H1 (cell line): ENCODE measurements around the gene PBXIP1. TPM values are rescaled to one million over a fixed set of nuclear protein-coding genes. Genes with fewer than 3 reads are reported as not detected.

ENCODE experiments used
- CTCF ChIA-PET: fragments of 300-600 bp; sonication (Branson Sonifier 250); formaldehyde crosslinking; loops from one replicate; lab custom pipeline; 2021; ENCODE audit not compliant: partially characterized antibody; lab: Charles Lee
- POLR2A ChIA-PET: fragments of 300-600 bp; sonication (Branson Sonifier 250); formaldehyde crosslinking; loops from one replicate; lab custom pipeline; 2021; ENCODE audit warnings: inconsistent platforms; ENCODE audit not compliant: partially characterized antibody; lab: Charles Lee
- DNase-seq, 2 experiments: peaks; one replicate each; pipeline versions ENCODE4 v3.0.0 to v3.0.0-alpha.2; 2010 to 2022; ENCODE audit warnings: low spot score in 2 of 2, low read depth in 1 of 2, mixed read lengths in 1 of 2
- FAIRE-seq: peaks from 2 replicates; lab custom pipeline; 2011; peaks lifted over from hg19 to GRCh38; lab: Jason Lieb, UNC
- H2AFZ ChIP-seq: 2 replicates; pipeline ENCODE4 v1.8.1; 2012; ENCODE audit warnings: low read length, inconsistent platforms
- H2AK5ac ChIP-seq: 2 replicates; pipeline ENCODE4 v1.6.1; 2013; ENCODE audit warnings: low read depth, low read length
- H2BK120ac ChIP-seq: replicated peaks from 2 replicates; pipeline ENCODE3; 2013; ENCODE audit warnings: low read depth, low read length, inconsistent platforms
- H2BK12ac ChIP-seq: 2 replicates; pipeline ENCODE4 v1.6.1; 2013; ENCODE audit warnings: low read depth, low read length
- H2BK15ac ChIP-seq: 2 replicates; pipeline ENCODE4 v1.6.1; 2013; ENCODE audit warnings: low read length
- H2BK20ac ChIP-seq: 2 replicates; pipeline ENCODE4 v1.6.1; 2013; ENCODE audit warnings: low read length
- H2BK5ac ChIP-seq: 2 replicates; pipeline ENCODE4 v1.6.1; 2013; ENCODE audit warnings: low read depth, low read length
- H3K14ac ChIP-seq: 2 replicates; pipeline ENCODE4 v1.6.1; 2013; ENCODE audit warnings: inconsistent platforms; ENCODE audit not compliant: insufficient read length
- H3K18ac ChIP-seq: 2 replicates; pipeline ENCODE4 v1.6.1; 2013; ENCODE audit warnings: low read length; ENCODE audit errors: extremely low read depth
- H3K23ac ChIP-seq: 2 replicates; pipeline ENCODE4 v1.6.1; 2013; ENCODE audit warnings: inconsistent platforms; ENCODE audit not compliant: insufficient read length
- H3K23me2 ChIP-seq: 2 replicates; pipeline ENCODE4 v1.6.1; 2013; ENCODE audit warnings: low read depth, low read length
- H3K27ac ChIP-seq: 2 replicates; pipeline ENCODE4 v1.6.1; 2011; ENCODE audit warnings: low read depth, low read length, inconsistent platforms
- H3K27me3 ChIP-seq, 4 experiments: replicated peaks in 1 of 4; 1 replicate in 1 of 4; 2 replicates in 3 of 4; pipeline versions ENCODE4 v1.6.1 to v1.8.1; 2011 to 2013; ENCODE audit warnings: low read length in 3 of 4, mild to moderate bottlenecking in 3 of 4, inconsistent platforms in 2 of 4, mixed read lengths in 2 of 4, moderate library complexity in 1 of 4; ENCODE audit not compliant: control insufficient read depth in 3 of 4, insufficient read depth in 3 of 4; ENCODE audit errors: extremely low read depth in 1 of 4
- H3K36me3 ChIP-seq, 4 experiments: 2 replicates each; pipeline versions ENCODE4 v1.6.1 to v1.8.1; 2011 to 2013; ENCODE audit warnings: mild to moderate bottlenecking in 4 of 4, low read length in 3 of 4, moderate library complexity in 2 of 4, control low read depth in 1 of 4, inconsistent platforms in 1 of 4; ENCODE audit not compliant: insufficient read depth in 4 of 4, control insufficient read depth in 2 of 4
- H3K4ac ChIP-seq: replicated peaks from 2 replicates; pipeline ENCODE3; 2013; ENCODE audit warnings: low read length, low read depth, mixed read lengths, inconsistent platforms; ENCODE audit not compliant: insufficient read length
- H3K4me1 ChIP-seq, 4 experiments: replicated peaks in 1 of 4; 1 replicate in 1 of 4; 2 replicates in 3 of 4; pipeline versions ENCODE4 v1.6.1 to v1.8.1; 2011 to 2013; ENCODE audit warnings: low read length in 3 of 4, inconsistent platforms in 2 of 4, mixed read lengths in 1 of 4; ENCODE audit not compliant: insufficient read depth in 4 of 4, control insufficient read depth in 3 of 4
- H3K4me2 ChIP-seq, 2 experiments: 2 replicates each; pipeline versions ENCODE4 v1.6.1 to v1.8.1; 2011 to 2013; ENCODE audit warnings: low read depth in 2 of 2, low read length in 2 of 2, control low read depth in 1 of 2, inconsistent platforms in 1 of 2, mild to moderate bottlenecking in 1 of 2; ENCODE audit not compliant: insufficient read depth in 1 of 2
- H3K4me3 ChIP-seq, 4 experiments: fragments of 200-600, 300-600 bp in 1 of 4; sonication (generic), shearing (Covaris generic), sonication (Bioruptor Twin) in 1 of 4; 2 replicates each; pipeline versions ENCODE4 v1.5.1 to v1.8.1; 2011 to 2016; ENCODE audit warnings: low read length in 4 of 4, low read depth in 3 of 4, control low read depth in 2 of 4, inconsistent platforms in 2 of 4, mild to moderate bottlenecking in 2 of 4, mixed read lengths in 1 of 4, moderate library complexity in 1 of 4; ENCODE audit not compliant: insufficient read depth in 2 of 4; ENCODE audit errors: extremely low read depth in 1 of 4
- H3K56ac ChIP-seq: replicated peaks from 2 replicates; pipeline ENCODE3; 2013; ENCODE audit warnings: low read depth, mild to moderate bottlenecking, mixed read lengths, low read length, inconsistent platforms; ENCODE audit not compliant: insufficient read length
- H3K79me1 ChIP-seq: 2 replicates; pipeline ENCODE4 v1.6.1; 2013; ENCODE audit warnings: low read depth, low read length, control low read depth
- H3K79me2 ChIP-seq, 2 experiments: 2 replicates each; pipeline versions ENCODE4 v1.6.1 to v1.8.1; 2012 to 2013; ENCODE audit warnings: low read length in 2 of 2, mild to moderate bottlenecking in 2 of 2, inconsistent platforms in 1 of 2; ENCODE audit not compliant: insufficient read depth in 2 of 2, control insufficient read depth in 1 of 2
- H3K9ac ChIP-seq, 4 experiments: replicated peaks in 1 of 4; 1 replicate in 1 of 4; 2 replicates in 3 of 4; pipeline versions ENCODE4 v1.6.1 to v1.8.1; 2011 to 2013; ENCODE audit warnings: low read depth in 3 of 4, low read length in 3 of 4, control low read depth in 2 of 4, mild to moderate bottlenecking in 2 of 4, moderate library complexity in 2 of 4, inconsistent platforms in 1 of 4; ENCODE audit errors: extremely low read depth in 1 of 4
- H3K9me3 ChIP-seq, 2 experiments: 2 replicates each; pipeline versions ENCODE4 v1.6.1 to v1.8.1; 2012 to 2013; ENCODE audit warnings: mild to moderate bottlenecking in 2 of 2, moderate library complexity in 2 of 2, control low read depth in 1 of 2, inconsistent platforms in 1 of 2, low read depth in 1 of 2, low read length in 1 of 2, mixed read lengths in 1 of 2; ENCODE audit not compliant: insufficient read depth in 2 of 2
- H4K20me1 ChIP-seq, 2 experiments: replicated peaks in 1 of 2; 2 replicates each; pipeline versions ENCODE3 to v1.8.1; 2011 to 2013; ENCODE audit warnings: inconsistent platforms in 2 of 2, low read length in 2 of 2, mild to moderate bottlenecking in 1 of 2; ENCODE audit not compliant: insufficient read depth in 2 of 2, control insufficient read depth in 1 of 2
- H4K5ac ChIP-seq: 2 replicates; pipeline ENCODE4 v1.6.1; 2013; ENCODE audit warnings: low read length, low read depth, mixed read lengths, inconsistent platforms; ENCODE audit not compliant: insufficient read length
- H4K8ac ChIP-seq: 2 replicates; pipeline ENCODE4 v1.8.0; 2013; ENCODE audit warnings: mild to moderate bottlenecking, moderate library complexity, low read length, inconsistent platforms; ENCODE audit not compliant: insufficient read depth; ENCODE audit errors: extremely low read depth
- H4K91ac ChIP-seq: replicated peaks from 2 replicates; pipeline ENCODE3; 2013; ENCODE audit warnings: low read length, mixed read lengths, inconsistent platforms; ENCODE audit not compliant: insufficient read length
- KDM4A ChIP-seq: IDR thresholded peaks from one replicate; pipeline ENCODE4 v1.7.1; 2012; ENCODE audit warnings: low read depth, mild to moderate bottlenecking, moderate library complexity, low read length, inconsistent platforms; ENCODE audit not compliant: severe bottlenecking
- KDM5A ChIP-seq: fragments of 200-600 bp; IDR thresholded peaks from 2 replicates; pipeline ENCODE4 v1.7.1; 2012; ENCODE audit warnings: mild to moderate bottlenecking, low read length, inconsistent platforms, mixed read lengths
- TBP ChIP-seq: IDR thresholded peaks from 2 replicates; pipeline ENCODE4 v1.6.1; 2011; ENCODE audit warnings: low read depth, low read length, improper control_type of control experiment
- TEAD4 ChIP-seq: IDR thresholded peaks from 2 replicates; pipeline ENCODE4 v1.6.1; 2012; ENCODE audit warnings: low read depth, low read length, inconsistent platforms, mixed read lengths
- ZNF274 ChIP-seq: IDR thresholded peaks from 2 replicates; pipeline ENCODE4 v1.7.0; 2012; ENCODE audit warnings: low read length, borderline replicate concordance; ENCODE audit errors: extremely low read depth
- WGBS, 2 experiments: shearing (Covaris generic) in 1 of 2; methylation state at CpG; one replicate each; pipeline versions ENCODE4 v1.1.6 to v1.1.7; 2013 to 2015; ENCODE audit warnings: low lambda C conversion rate in 2 of 2, mixed read lengths in 2 of 2, inconsistent platforms in 1 of 2, low coverage in 1 of 2, missing lambda C conversion rate in 1 of 2; ENCODE audit not compliant: insufficient replicate concordance in 2 of 2, insufficient coverage in 1 of 2, insufficient read length in 1 of 2; ENCODE audit errors: extremely low coverage in 1 of 2, missing lambda C conversion rate in 1 of 2; 5-methylcytosine and 5-hydroxymethylcytosine counted together
- polyA plus RNA-seq, 7 experiments: library from polyadenylated mRNA; depleted of rRNA in 3 of 7; stranded (reverse) in 5 of 7; unstranded in 2 of 7; fragments of >200 nt in 5 of 7; fragments of 200-250 nt in 2 of 7; gene quantifications; 1 replicate in 5 of 7; 2 replicates in 1 of 7; 4 replicates in 1 of 7; pipeline versions ENCODE4 v1.2.1 to v1.2.3, GENCODE V29; 2011 to 2013; ENCODE audit warnings: missing spikeins in 2 of 7, mixed read lengths in 2 of 7
- total RNA-seq: library from RNA; stranded (reverse); fragmentation: NEBNext Ultra II Directional; extraction: Animal tissue kit (Norgen Biotek cat#: 25700); gene quantifications from 2 replicates; pipeline ENCODE4 v1.2.1, GENCODE V29; 2021

The PBXIP1 gene
- total and polyA plus RNA-seq, 2 of the 8 experiments (the other 6 are each of a cell fraction or from before 2014, with no cell fraction given) = 12.0 to 19.8 TPM

GRCh38 chr1:155002464-155003226 lies 46.7 kb upstream of the PBXIP1 start, which contains the start of gene ZBTB7B:
ZBTB7B (plus strand) TSS chr1:155002802; CDS start chr1:155014661, 11,859 bp downstream.
- Histone ChIP-seq H2AFZ (no peak within 1 kb of the TSS), H2BK120ac (peak within 1 kb of the TSS; percentile 51), H3K4me2 (peak within 1 kb of the TSS; percentile 79 to 93), H3K79me2 (peaks cover 0 to 46% of the 10 kb centered on the region in 2 experiments; a peak in 3 of 4 replicates), H3K27ac (peak within 1 kb of the TSS; percentile 48; the same call in 1 of the 2 replicates), H4K91ac (peak within 1 kb of the TSS; percentile 94), H3K23me2 (peaks cover 18% of the 10 kb centered on the region; the same call in 1 of the 2 replicates), H3K36me3 (peaks cover 0 to 2% (median 0%) of the 10 kb centered on the region in 4 experiments; a peak in 2 of 8 replicates), H4K20me1 (peaks cover 0 to 15% of the 10 kb centered on the region in 2 experiments), H3K18ac (peak within 1 kb of the TSS; percentile 93), H3K27me3 (no peaks in the 10 kb centered on the region), H3K56ac (peak within 1 kb of the TSS; percentile 90), H3K14ac (peak within 1 kb of the TSS; percentile 11), H4K8ac (peak within 1 kb of the TSS; percentile 60), H3K9me3 (no peaks in the 10 kb centered on the region), H3K9ac (peak within 1 kb of the TSS; percentile 40 to 52 (median 48); a peak in 6 of 7 replicates), H3K4me1 (peaks cover 6 to 20% (median 15%) of the 10 kb centered on the region in 4 experiments), H4K5ac (peak within 1 kb of the TSS; percentile 83), H3K79me1 (peaks cover 13% of the 10 kb centered on the region), H2BK5ac (peak within 1 kb of the TSS; percentile 92), H2BK12ac (peak within 1 kb of the TSS; percentile 80), H3K23ac (no peak within 1 kb of the TSS), H2AK5ac (no peak within 1 kb of the TSS), H2BK20ac (peak within 1 kb of the TSS; percentile 98; the same call in 1 of the 2 replicates), H2BK15ac (no peak within 1 kb of the TSS; the same call in 1 of the 2 replicates), H3K4ac (peak within 1 kb of the TSS; percentile 62), H3K4me3 (peak within 1 kb of the TSS; percentile 87 to 99 (median 90))
- TF ChIP-seq KDM5A = no peak
- TF ChIP-seq ZNF274 = no peak
- TF ChIP-seq KDM4A = peak; percentile 45
- TF ChIP-seq TBP = no peak
- no peak for TF ChIP-seq TEAD4
- FAIRE-seq (no peak), DNase-seq (no peak)
- WGBS, 2 experiments = 0% methylated on average over 9 of the region's 35 CpGs; no CpG with 5 or more reads in 1 of the 2 experiments
- ChIA-PET CTCF (interaction anchor here (1.0 to 14.0 kb wide), 8 partner anchors 12 to 204 kb away, joined by 3 to 258 read pairs (median 4); partner anchors contain the start of genes EFNA4 and PYGO2), POLR2A (interaction anchor here (0.6 to 42.8 kb wide), 6 partner anchors 13 to 194 kb away, joined by 3 to 702 read pairs (median 66); partner anchors contain the start of genes CKS1B, FLAD1, PBXIP1 and PYGO2)
